Measurements from ENCODE around the gene WDR27. TPM values are rescaled to one million over a fixed set of nuclear protein-coding genes. Genes with fewer than 3 reads are reported as not detected.

Gene WDR27
- polyA plus RNA-seq, 2 of the 4 experiments (the other 2 are of a cell fraction) = 18.9 to 36.1 TPM

- peak; percentile 81 to 82 for ATAC-seq
- 41% methylated on average over 13 of the region's 13 CpGs for WGBS (ENCODE audit: missing lambda C conversion rate)
- ChIA-PET CTCF (interaction anchor here (0.7 kb wide), 1 partner anchor 16 kb away, joined by 3 read pairs; no protein-coding TSS in a partner anchor), POLR2A (interaction anchor here (1.0 kb wide), 1 partner anchor 172 kb away, joined by 3 read pairs; the partner anchor contains the start of genes C6orf120 and WDR27)
- H3K4me2 ChIP-seq = peak overlapping the region; percentile 79
- FAIRE-seq = no peak
- 0 out of 4 replicates have a peak, but pooled peaks of 1 of the 2 experiments have one; percentile 5 for TF ChIP-seq CEBPB (IDR thresholded peaks at IDR 0.05)
- TF ChIP-seq EHF (CRISPR knock-in tag; IDR thresholded peaks at IDR 0.05) = no peak
- peak; percentile 15; the same call in 1 of the 2 replicates for TF ChIP-seq GATA3 (IDR thresholded peaks at IDR 0.05; ENCODE audit: borderline replicate concordance)
- peaks cover 8% of the 10 kb centered on the region; the same call in 1 of the 3 replicates for H3K9me3 ChIP-seq
- H3K27ac ChIP-seq = peak overlapping the region; percentile 62 to 79; a peak in 5 of 6 replicates
- no peak overlapping the region; the same call in 2 of the 3 replicates for H3K4me3 ChIP-seq
- H3K4me1 ChIP-seq = peaks cover 28% of the 10 kb centered on the region
- DNase-seq (ENCODE audit: low read depth in 1 of 2, low spot score in 1 of 2) = peak; percentile 5 to 39
Measured at GRCh38 chr6:169529931-169530751, 171.7 kb downstream of the WDR27 start.

GRCh38 chr6:169528755-169529154, 173.1 kb downstream of the WDR27 start:
- peaks cover 28% of the 10 kb centered on the region for H3K4me1 ChIP-seq
- no peak for DNase-seq (ENCODE audit: low read depth in 1 of 2, low spot score in 1 of 2)
- 95% methylated on average over 3 of the region's 3 CpGs for WGBS (ENCODE audit: missing lambda C conversion rate)
- no peak for TF ChIP-seq CEBPB (IDR thresholded peaks at IDR 0.05)
- TF ChIP-seq MAFK (IDR thresholded peaks at IDR 0.05; ENCODE audit: partially characterized antibody) = peak; percentile 53
- FAIRE-seq = no peak
- H3K4me3 ChIP-seq = no peak overlapping the region
- ATAC-seq = no peak
- peak overlapping the region; percentile 45 to 61; a peak in 3 of 6 replicates for H3K27ac ChIP-seq
- H3K4me2 ChIP-seq = peak overlapping the region; percentile 79; the same call in 2 of the 3 replicates
- H3K9me3 ChIP-seq = peaks cover 2% of the 10 kb centered on the region; the same call in 1 of the 3 replicates
- POLR2A ChIA-PET = no interaction called here
- CTCF ChIA-PET = no interaction called here

GRCh38 chr6:169527306-169527705, 174.5 kb downstream of the WDR27 start:
- H3K4me3 ChIP-seq = no peak overlapping the region
- no peak for FAIRE-seq
- DNase-seq (ENCODE audit: low read depth in 1 of 2, low spot score in 1 of 2) = no peak
- CTCF ChIA-PET = no interaction called here
- POLR2A ChIA-PET = interaction anchor here (0.6 kb wide), 1 partner anchor 175 kb away, joined by 3 read pairs; no protein-coding TSS in a partner anchor
- H3K9me3 ChIP-seq = no peaks in the 10 kb centered on the region
- ATAC-seq = no peak
- H3K27ac ChIP-seq = no peak overlapping the region
- 86% methylated on average over 1 of the region's 1 CpG for WGBS (ENCODE audit: missing lambda C conversion rate)
- TF ChIP-seq JUN (IDR thresholded peaks at IDR 0.05) (no peak), EP300 (IDR thresholded peaks at IDR 0.05) (no peak), ATOH8 (CRISPR knock-in tag; IDR thresholded peaks at IDR 0.05; ENCODE audit: low read depth) (no peak)
- H3K4me2 ChIP-seq = no peak overlapping the region
- peaks cover 28% of the 10 kb centered on the region for H3K4me1 ChIP-seq

- H3K4me3 ChIP-seq = no peak overlapping the region
- DNase-seq (ENCODE audit: low read depth in 1 of 2, low spot score in 1 of 2) (no peak), ATAC-seq (no peak), FAIRE-seq (no peak)
- TF ChIP-seq RNF2 (IDR thresholded peaks at IDR 0.05; ENCODE audit: borderline replicate concordance, low read depth) (no peak), CBX8 (IDR thresholded peaks at IDR 0.05) (no peak), MYC (IDR thresholded peaks at IDR 0.05; ENCODE audit: borderline replicate concordance, low read length) (no peak), TP53 (CRISPR knock-in tag; IDR thresholded peaks at IDR 0.05) (no peak), MAX (IDR thresholded peaks at IDR 0.05) (no peak)
- no peak overlapping the region for H3K4me2 ChIP-seq
- ChIA-PET CTCF (no interaction called here), POLR2A (no interaction called here)
- no peak overlapping the region for H3K27ac ChIP-seq
- H3K9me3 ChIP-seq = no peaks in the 10 kb centered on the region
- H3K4me1 ChIP-seq = no peaks in the 10 kb centered on the region
Measured at GRCh38 chr6:169521825-169522224, 180.0 kb downstream of the WDR27 start.

GRCh38 chr6:169520104-169520503, 181.7 kb downstream of the WDR27 start:
- POLR2A ChIA-PET = no interaction called here
- H3K27ac ChIP-seq = no peak overlapping the region
- H3K4me3 ChIP-seq = no peak overlapping the region
- no peak overlapping the region for H3K4me2 ChIP-seq
- WGBS (ENCODE audit: missing lambda C conversion rate) = 60% methylated on average over 2 of the region's 2 CpGs
- H3K9me3 ChIP-seq = no peaks in the 10 kb centered on the region
- CTCF ChIA-PET = interaction anchor here (0.7 kb wide), 1 partner anchor 564 kb away, joined by 3 read pairs; no protein-coding TSS in a partner anchor
- no peak for FAIRE-seq
- no peak for ATAC-seq
- no peak for DNase-seq (ENCODE audit: low read depth in 1 of 2, low spot score in 1 of 2)
- no peaks in the 10 kb centered on the region for H3K4me1 ChIP-seq
- TF ChIP-seq SMC3 (IDR thresholded peaks at IDR 0.05) = peak; percentile 25; the same call in 1 of the 3 replicates
- peak in 1 of 2 experiments; percentile 29; a peak in 3 of 5 replicates for TF ChIP-seq RAD21 (conservative IDR thresholded peaks at IDR 0.05 in 1 of 2, IDR thresholded peaks at IDR 0.05 in 1 of 2)
- TF ChIP-seq CTCF (IDR thresholded peaks at IDR 0.05) = peak; percentile 22; the same call in 2 of the 3 replicates
- TF ChIP-seq KDM1A (IDR thresholded peaks at IDR 0.05; ENCODE audit: low read depth) = no peak
